Measurements from ENCODE around the gene TUT4. TPM values are rescaled to one million over a fixed set of nuclear protein-coding genes. Genes with fewer than 3 reads are reported as not detected.

Gene TUT4
- polyA plus RNA-seq, 1 donor from 2014 or later, result 84.1 TPM

- H3K9me2 ChIP-seq (ENCODE audit: insufficient read depth, low read length), result no peaks in the 10 kb centered on the region
- H4K20me1 ChIP-seq (ENCODE audit: insufficient read depth), result no peaks in the 10 kb centered on the region
- no peaks in the 10 kb centered on the region for H3K36me3 ChIP-seq (ENCODE audit: insufficient read depth, low read length)
- H2AFZ ChIP-seq (ENCODE audit: low read depth, low read length), result no peak overlapping the region
- no peaks in the 10 kb centered on the region for H3K9me3 ChIP-seq (ENCODE audit: low read length)
- no peak overlapping the region for H3K9ac ChIP-seq (ENCODE audit: low read length)
- H3K27ac ChIP-seq (ENCODE audit: low read length), result no peak overlapping the region
- no peaks in the 10 kb centered on the region for H3K79me2 ChIP-seq (replicated peaks; ENCODE audit: insufficient read depth, low read length)
- TF ChIP-seq RAD21 (conservative IDR thresholded peaks at IDR 0.05) (no peak), EZH2 (IDR thresholded peaks at IDR 0.05; ENCODE audit: borderline replicate concordance, insufficient read depth, low read length, poor library complexity, severe bottlenecking) (no peak)
- no peak overlapping the region for H3K4me2 ChIP-seq (ENCODE audit: low read length)
- H3K27me3 ChIP-seq (ENCODE audit: insufficient read depth, low read depth, low read length), result peaks cover 4% of the 10 kb centered on the region
- no peaks in the 10 kb centered on the region for H3F3A ChIP-seq (ENCODE audit: insufficient read depth, low read length, poor library complexity, severe bottlenecking)
- no peak overlapping the region for H3K4me3 ChIP-seq (ENCODE audit: low read length)
Measured at GRCh38 chr1:52597912-52598311, 45.0 kb upstream of the TUT4 start.

DNA sequence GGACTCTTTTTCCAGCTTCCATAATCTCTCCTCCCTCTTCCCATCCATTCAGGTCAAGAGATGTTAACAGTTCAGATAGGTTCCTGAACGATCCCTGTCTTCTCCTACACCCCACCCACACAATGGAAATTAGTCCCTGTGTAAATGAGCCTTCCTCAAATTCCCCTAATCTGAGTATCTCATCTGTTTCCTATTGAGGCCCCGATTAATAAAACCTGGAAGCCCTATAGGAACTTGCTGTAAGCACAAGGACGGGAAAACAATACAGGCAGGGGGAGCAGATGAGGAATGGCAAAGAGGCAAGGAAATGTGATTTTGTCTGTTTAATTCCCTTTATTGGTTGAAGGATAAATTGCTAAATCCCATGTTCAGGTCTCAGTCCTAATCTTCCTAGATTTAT lies 42.2 kb upstream of the TUT4 start:
- Histone ChIP-seq H3K79me2 (replicated peaks; ENCODE audit: insufficient read depth, low read length) (no peaks in the 10 kb centered on the region), H3K27me3 (ENCODE audit: insufficient read depth, low read depth, low read length) (no peaks in the 10 kb centered on the region), H2AFZ (ENCODE audit: low read depth, low read length) (no peak overlapping the region), H3K9me3 (ENCODE audit: low read length) (no peaks in the 10 kb centered on the region), H3K4me3 (ENCODE audit: low read length) (no peak overlapping the region), H3K4me2 (ENCODE audit: low read length) (no peak overlapping the region), H4K20me1 (ENCODE audit: insufficient read depth) (no peaks in the 10 kb centered on the region), H3K27ac (ENCODE audit: low read length) (no peak overlapping the region), H3F3A (ENCODE audit: insufficient read depth, low read length, poor library complexity, severe bottlenecking) (no peaks in the 10 kb centered on the region), H3K9me2 (ENCODE audit: insufficient read depth, low read length) (no peaks in the 10 kb centered on the region), H3K9ac (ENCODE audit: low read length) (no peak overlapping the region), H3K36me3 (ENCODE audit: insufficient read depth, low read length) (no peaks in the 10 kb centered on the region)
- no peak for TF ChIP-seq TAF1 (IDR thresholded peaks at IDR 0.05; ENCODE audit: low read depth)
- no peak for TF ChIP-seq RAD21 (conservative IDR thresholded peaks at IDR 0.05)
- TF ChIP-seq POLR2AphosphoS5 (IDR thresholded peaks at IDR 0.05), result no peak
- TF ChIP-seq EP300 (conservative IDR thresholded peaks at IDR 0.05; ENCODE audit: poor library complexity, severe bottlenecking), result no peak
- no peak for TF ChIP-seq REST (IDR thresholded peaks at IDR 0.05; ENCODE audit: borderline replicate concordance)
- no peak for TF ChIP-seq MXI1 (conservative IDR thresholded peaks at IDR 0.05; ENCODE audit: poor library complexity, severe bottlenecking)
- no peak for TF ChIP-seq CTCF (IDR thresholded peaks at IDR 0.05; ENCODE audit: poor library complexity, severe bottlenecking)
- TF ChIP-seq EZH2 (IDR thresholded peaks at IDR 0.05; ENCODE audit: borderline replicate concordance, insufficient read depth, low read length, poor library complexity, severe bottlenecking), result no peak
- TF ChIP-seq SMC3 (conservative IDR thresholded peaks at IDR 0.05; ENCODE audit: poor library complexity), result no peak

DNA sequence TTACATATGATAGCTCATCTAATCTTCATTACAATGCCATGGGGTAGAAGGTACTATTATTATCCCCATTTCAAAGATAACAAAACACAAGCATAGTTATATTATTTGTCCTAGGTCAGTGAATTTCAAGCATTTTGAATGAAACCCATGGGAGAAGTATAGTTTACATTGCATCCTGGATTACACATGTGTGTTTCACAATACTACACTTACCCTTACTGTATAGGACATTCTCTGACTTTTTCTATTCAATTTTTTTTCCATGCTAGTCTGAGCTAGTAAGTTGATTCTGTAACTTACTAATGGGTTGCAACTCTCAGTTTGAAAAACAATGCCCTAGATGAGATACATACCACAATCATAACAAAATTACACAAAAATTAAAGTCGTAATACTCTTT lies 40.6 kb upstream of the TUT4 start:
- H3K4me3 ChIP-seq (ENCODE audit: low read length), result no peak overlapping the region
- H3K9me3 ChIP-seq (ENCODE audit: low read length), result no peaks in the 10 kb centered on the region
- no peaks in the 10 kb centered on the region for H3K36me3 ChIP-seq (ENCODE audit: insufficient read depth, low read length)
- H3F3A ChIP-seq (ENCODE audit: insufficient read depth, low read length, poor library complexity, severe bottlenecking), result peaks cover 3% of the 10 kb centered on the region
- H3K9ac ChIP-seq (ENCODE audit: low read length), result no peak overlapping the region
- H2AFZ ChIP-seq (ENCODE audit: low read depth, low read length), result no peak overlapping the region
- H3K9me2 ChIP-seq (ENCODE audit: insufficient read depth, low read length), result no peaks in the 10 kb centered on the region
- no peaks in the 10 kb centered on the region for H3K79me2 ChIP-seq (replicated peaks; ENCODE audit: insufficient read depth, low read length)
- H3K27ac ChIP-seq (ENCODE audit: low read length), result no peak overlapping the region
- H3K27me3 ChIP-seq (ENCODE audit: insufficient read depth, low read depth, low read length), result no peaks in the 10 kb centered on the region
- H4K20me1 ChIP-seq (ENCODE audit: insufficient read depth), result no peaks in the 10 kb centered on the region
- TF ChIP-seq SMC3 (conservative IDR thresholded peaks at IDR 0.05; ENCODE audit: poor library complexity), result no peak
- TF ChIP-seq EP300 (conservative IDR thresholded peaks at IDR 0.05; ENCODE audit: poor library complexity, severe bottlenecking), result no peak
- no peak for TF ChIP-seq MXI1 (conservative IDR thresholded peaks at IDR 0.05; ENCODE audit: poor library complexity, severe bottlenecking)
- TF ChIP-seq REST (IDR thresholded peaks at IDR 0.05; ENCODE audit: borderline replicate concordance), result no peak
- TF ChIP-seq TAF1 (IDR thresholded peaks at IDR 0.05; ENCODE audit: low read depth), result no peak
- TF ChIP-seq CTCF (IDR thresholded peaks at IDR 0.05; ENCODE audit: poor library complexity, severe bottlenecking), result no peak
- TF ChIP-seq EZH2 (IDR thresholded peaks at IDR 0.05; ENCODE audit: borderline replicate concordance, insufficient read depth, low read length, poor library complexity, severe bottlenecking), result no peak
- no peak for TF ChIP-seq RAD21 (conservative IDR thresholded peaks at IDR 0.05)
- TF ChIP-seq POLR2AphosphoS5 (IDR thresholded peaks at IDR 0.05), result no peak
- H3K4me2 ChIP-seq (ENCODE audit: low read length), result no peak overlapping the region
